ENCODE results near the gene MAP3K6.
"Not testable (repeated sequence)": the region's sequence is repeated elsewhere in the genome, so short reads cannot be mapped to it uniquely, and the experiment has no call there.

Gene MAP3K6

DNA sequence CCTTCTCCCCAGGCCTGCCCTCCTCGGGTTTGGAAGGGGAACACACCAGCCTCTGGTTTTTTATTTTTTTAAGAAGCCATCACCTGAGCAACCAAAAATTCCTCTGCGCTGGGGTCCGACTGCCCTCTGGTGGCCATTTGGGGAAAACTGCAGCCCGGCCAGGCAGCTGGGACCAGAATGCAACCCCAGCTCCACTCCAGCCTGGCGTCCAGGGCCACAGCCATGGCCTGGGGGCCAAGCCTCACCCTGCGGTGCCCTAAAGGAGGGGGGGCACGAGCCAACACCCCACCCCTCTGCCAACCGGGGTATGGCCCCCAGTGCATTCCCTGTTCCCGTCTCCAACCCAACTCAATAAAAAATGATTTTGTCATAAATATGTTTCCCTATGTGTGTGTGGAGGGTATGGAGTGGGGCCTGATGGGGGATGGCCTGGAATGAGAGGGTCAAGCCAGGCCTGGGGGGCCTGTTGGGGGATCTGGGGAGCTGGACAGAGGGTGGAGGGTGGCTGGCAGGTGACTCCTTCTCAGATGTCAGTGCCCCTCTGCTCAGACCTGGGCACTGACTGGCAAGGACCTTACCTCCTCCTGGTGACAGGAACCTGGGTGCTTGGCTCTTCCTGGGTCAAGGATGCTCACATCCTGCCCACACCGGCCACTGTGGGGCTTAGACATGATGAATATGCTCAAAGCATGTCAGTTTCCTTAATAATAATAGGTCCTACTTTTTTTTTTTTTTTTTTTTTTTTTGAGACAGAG, 28.9 kb upstream of the MAP3K6 start:
- DNase-seq (ENCODE audit: low read depth) = no peak

DNA sequence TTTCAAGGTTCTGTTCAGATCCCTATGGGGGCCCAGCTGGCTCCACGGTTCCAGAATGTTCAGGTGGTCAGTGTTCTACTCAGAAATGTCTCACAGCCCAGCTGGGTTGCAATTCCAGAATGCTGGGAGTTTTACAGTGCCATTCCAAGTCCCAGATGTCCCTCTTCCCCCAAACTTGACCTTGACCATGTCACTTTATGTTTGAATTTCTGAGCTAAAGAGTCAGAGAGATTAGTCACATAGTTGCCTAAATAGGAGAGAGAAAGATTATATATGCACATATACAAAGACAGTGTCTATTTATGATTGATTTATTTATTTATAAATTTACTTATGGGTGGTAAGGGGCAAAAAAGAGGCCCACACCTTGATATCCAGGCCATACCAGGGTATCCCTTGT, 28.2 kb upstream of the MAP3K6 start:
- no peak for DNase-seq (ENCODE audit: low read depth)

GRCh38 chr1:27394282-27394658, 27.5 kb upstream of the MAP3K6 start:
- DNase-seq (ENCODE audit: low read depth) = no peak

DNA sequence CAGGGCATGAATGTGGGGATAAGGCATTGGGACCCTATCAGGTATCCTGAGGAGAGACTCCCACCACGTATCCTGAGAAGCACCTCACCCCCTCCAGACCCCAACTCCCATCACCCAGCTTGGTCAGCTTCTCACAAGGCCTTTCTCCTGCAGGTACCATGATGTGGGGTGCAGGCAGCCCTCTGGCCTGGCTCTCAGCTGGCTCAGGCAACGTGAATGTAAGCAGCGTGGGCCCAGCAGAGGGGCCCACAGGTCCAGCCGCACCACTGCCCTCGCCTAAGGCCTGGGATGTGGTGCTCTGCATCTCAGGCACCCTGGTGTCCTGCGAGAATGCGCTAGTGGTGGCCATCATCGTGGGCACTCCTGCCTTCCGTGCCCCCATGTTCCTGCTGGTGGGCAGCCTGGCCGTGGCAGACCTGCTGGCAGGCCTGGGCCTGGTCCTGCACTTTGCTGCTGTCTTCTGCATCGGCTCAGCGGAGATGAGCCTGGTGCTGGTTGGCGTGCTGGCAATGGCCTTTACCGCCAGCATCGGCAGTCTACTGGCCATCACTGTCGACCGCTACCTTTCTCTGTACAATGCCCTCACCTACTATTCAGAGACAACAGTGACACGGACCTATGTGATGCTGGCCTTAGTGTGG, 27.0 kb upstream of the MAP3K6 start:
- no peak for DNase-seq (ENCODE audit: low read depth)

DNA sequence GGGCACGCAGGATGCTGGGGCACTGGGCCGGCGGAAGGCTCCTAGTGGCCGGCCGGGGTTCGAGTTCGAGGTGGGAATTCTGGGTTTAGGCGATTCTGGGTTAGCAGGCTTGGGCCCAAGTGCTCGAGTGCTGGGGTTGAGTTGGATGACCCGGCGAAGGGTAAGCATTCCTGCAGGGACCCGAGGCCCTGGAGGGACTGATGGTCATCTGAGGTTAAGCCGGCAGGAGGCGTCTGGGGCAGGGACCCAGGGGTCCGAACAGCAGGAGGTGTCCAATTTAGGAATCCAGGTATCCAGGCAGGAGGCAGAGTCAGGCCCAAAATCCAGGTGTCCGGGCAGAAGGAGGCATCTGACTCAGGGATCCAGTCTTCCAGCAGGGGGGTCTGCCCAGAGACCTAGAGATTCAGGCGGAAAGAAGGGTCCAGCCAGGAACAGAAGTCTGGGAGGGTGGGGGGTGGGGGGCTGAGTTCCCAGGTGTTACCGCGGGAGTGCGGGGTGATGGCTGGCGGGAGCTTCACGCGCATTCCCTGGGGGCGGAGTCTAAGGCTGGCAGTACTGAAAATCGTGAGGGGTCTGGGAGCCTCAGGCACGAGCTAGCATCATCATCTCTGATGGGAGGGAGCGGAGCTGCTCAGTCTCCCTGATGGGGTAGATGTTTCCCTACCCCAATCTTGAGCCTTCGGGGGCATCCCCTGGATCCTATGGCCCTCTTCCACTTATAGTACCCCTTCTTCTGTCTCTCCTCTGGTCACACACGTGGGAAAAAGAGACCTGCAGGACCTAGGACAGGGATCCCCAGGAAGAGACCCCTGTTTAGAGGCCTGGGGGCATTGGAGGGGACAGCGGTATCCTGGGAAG, 26.2 kb upstream of the MAP3K6 start:
- no peak for DNase-seq (ENCODE audit: low read depth)

DNA sequence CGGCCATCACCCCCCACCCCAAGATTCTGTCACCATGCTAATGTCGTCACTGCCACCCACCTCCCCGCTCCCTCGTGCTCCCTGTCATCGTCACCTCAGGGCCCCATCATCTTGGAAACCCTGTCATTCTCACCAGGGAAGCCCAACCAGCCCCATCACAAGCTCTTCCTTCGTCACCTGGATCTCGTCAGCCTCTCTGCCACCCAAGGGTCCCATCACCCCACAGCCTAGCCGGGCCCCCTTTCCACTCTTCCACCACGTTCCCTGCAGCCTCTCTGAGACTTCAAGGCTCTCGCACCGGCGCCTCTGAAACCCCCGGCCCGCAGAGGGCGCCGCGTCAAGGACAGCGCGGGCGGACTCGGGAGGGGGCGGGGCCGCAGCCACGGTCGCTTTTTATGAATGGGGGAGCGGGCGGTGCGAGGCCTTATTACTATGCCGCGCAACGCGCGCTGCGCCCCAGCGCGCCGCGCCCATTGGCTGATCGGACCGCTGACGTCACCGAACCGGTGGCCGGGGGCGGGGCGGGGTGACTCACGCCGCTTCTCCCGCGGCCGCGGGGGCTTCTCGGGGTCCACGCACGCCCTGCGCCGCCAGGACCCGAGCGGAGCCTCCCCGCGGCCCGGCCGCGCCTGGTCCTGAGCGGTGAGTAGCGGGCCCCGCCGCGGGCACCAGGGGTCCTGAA, 25.5 kb upstream of the MAP3K6 start, which contains the start of gene GPR3:
Gene GPR3, plus strand, starts transcription at position 527 of the 682 bp plus-strand sequence. CDS start 1,177 bp downstream, outside the sequence.
- peak; percentile 80 for DNase-seq (ENCODE audit: low read depth)

DNA sequence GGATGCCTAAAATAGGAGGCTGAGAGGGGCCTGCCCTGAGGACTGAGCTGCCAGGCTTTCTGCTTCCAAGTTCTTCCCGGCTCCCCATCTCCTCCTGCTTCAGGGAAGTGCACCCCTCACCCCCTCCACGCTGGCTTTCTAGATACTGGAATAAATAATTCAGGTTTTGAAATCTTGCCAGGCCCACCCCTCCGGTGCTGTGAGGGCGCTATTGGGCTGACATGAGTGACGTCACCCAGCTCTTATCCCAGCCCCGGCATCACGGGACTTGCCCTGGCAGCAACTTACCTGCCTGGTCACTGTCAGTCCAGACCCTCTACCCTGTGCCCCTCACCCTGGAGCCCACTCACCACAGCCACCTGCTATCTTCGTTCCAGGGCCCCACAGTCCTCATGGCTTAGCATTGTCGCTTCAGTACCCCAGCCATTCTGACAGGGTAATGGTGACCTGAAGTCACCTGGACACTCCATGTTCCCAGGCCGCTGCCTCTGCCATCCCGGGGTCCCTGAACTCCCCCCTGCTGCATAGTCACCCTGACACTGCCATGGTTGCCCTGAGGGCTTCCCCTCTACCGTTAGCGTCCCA, 24.8 kb upstream of the MAP3K6 start:
- no peak for DNase-seq (ENCODE audit: low read depth)

- DNase-seq (ENCODE audit: low read depth) = no peak
Observed at GRCh38 chr1:27388337-27389005, 21.7 kb upstream of the MAP3K6 start.

DNA sequence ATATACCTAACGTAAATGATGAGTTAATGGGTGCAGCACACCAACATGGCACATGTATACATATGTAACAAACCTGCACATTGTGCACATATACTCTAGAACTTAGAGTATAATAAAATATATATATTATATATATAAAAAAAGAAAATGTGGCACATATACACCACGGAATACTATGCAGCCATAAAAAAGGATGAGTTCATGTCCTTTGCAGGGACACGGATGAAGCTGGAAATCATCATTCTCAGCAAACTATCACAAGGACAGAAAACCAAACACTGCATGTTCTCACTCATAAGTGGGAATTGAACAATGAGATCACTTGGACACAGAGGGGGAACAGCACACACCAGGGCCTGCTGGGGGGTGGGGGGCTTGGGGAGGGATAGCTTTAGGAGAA, 18.0 kb upstream of the MAP3K6 start:
- not testable (repeated sequence) for DNase-seq (ENCODE audit: low read depth)

DNA sequence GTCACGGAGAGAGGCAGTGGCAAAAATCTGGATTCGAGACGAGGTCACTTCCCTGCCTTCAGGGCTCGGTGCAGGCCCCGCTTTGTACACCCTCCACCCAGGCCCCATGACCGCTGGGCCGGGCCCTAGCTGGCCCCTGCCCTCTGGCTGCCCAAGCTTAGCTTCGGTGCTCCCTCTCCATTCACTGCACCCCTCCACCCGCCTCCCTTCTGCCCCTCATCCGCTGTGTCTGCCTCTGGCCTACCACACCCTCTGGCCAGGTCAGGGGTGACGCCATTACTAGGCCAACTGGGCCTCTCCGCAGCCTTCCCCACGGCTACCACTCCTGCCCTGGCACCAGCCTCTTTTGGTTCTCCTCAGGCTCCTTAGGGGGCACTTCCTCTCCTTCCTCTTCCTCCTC, 16.9 kb upstream of the MAP3K6 start:
- DNase-seq (ENCODE audit: low read depth) = no peak

DNA sequence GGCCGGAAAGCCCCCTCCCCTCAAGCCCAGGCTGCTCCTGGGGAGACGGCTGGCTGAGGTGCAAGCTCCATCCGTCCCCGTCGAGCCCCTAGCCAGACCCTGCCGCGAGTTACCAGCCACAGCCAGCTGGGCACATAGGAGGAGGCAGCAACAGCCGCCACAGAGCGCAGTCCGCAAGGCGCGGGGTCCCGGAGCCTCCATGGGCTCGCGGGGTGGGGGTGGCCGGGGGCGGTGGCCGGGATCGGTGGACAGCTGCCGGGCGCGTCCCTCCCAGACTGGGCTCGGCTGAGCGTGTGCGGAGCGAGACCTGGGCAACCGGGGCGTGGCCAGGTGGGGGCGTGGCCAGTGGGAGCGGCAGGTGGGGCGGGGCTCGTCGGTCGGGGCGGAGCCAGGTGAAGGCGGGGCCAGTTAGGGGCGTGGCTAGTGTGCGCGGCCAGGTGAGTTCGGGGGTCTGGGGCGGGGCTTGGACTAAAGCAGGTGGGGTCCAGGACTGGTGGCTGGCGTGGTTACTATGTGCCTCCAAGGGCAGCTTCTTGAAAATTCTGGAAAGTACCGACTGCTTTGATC, 16.4 kb upstream of the MAP3K6 start, which contains the start of gene CD164L2:
Gene CD164L2, minus strand, starts transcription at position 295 of the 567 bp plus-strand sequence. Its CDS starts 94 bp downstream, at position 201.
- no peak for DNase-seq (ENCODE audit: low read depth)

- no peak for DNase-seq (ENCODE audit: low read depth)
Observed at GRCh38 chr1:27381969-27382762, 15.4 kb upstream of the MAP3K6 start.

GRCh38 chr1:27380766-27381733, 14.3 kb upstream of the MAP3K6 start:
- DNase-seq (ENCODE audit: low read depth) = no peak

DNA sequence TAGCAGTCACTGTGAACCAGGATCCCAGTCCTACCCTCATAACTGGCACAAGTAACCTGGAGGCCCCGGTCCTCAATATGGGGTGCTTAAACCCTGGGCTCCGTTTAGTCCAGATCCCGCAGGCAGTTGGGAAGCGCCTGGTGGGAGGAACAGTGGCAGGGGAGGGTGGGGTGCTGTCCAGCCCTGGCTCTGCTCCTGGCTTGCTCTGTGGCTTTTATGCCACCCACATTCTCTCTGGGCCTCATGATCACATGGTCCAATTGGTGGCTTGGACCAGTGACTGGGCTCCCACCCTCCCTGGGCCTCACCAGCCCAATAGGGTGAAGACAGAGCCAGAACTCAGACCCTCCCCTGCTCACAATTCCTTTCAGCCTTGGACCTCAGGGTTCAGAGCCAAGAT, 13.5 kb upstream of the MAP3K6 start:
- DNase-seq (ENCODE audit: low read depth) = no peak

DNA sequence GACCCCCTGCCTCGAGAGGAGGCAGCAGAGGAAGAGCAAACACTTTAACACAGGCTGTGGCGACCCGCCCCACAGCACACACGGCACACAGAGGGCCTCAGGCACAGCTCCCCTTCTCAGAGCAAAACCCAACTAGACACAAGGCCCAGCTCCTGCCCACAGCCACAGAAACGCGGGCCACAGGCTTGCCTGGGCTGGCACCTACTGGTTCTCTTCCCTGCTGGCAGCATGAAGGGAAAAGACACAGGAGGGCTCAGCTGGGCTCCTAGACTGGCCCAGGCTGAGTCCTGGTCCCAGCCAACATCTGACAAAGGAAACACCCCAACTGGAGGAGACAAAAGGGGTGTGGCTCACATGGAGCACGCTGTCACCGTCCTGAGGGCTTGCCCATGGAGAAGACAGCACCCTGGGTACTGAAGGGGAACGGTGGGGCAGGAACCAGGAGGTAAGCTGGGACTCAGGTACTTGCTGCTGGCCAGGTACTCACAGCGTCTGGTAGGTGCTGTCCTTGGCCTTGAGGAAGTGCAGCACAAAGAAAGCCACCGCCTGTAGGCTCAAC, 12.9 kb upstream of the MAP3K6 start:
- no peak for DNase-seq (ENCODE audit: low read depth)

- DNase-seq (ENCODE audit: low read depth) = no peak
Observed at GRCh38 chr1:27377760-27378495, 11.2 kb upstream of the MAP3K6 start.

DNA sequence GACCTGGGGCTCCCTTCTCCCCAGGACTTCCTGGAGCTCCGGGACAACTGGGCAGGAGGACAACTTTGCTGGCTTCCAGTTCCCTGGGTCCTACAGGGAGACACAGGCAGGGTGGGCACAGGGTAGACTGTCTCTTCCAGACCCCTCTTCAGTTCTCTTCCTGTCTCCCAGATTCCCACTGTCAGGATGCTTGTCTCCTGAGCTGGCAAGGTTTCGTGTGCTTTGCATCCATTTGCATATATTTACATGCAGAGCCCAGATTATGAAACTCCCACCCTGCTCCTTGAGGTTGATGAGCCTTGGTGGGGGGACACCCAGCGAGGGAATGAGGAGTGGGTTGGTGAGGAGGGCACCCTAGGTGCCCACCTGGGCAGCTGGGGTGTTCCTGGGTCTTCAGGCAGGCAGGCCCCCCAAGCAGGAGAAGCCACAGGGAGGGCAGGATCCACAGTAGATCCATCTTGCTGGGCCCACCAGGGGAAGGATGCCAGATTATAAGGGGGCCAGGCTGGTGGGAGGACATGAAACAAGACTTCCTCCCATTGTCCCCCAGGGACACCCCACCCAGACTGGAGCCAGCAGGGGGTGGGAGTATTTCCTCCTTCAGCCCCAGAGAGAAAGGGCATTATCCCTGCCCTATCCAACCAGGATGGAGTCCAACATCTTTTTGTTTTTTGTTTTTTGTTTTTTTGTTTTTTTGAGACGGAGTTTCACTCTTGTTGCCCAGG, 7.8 kb upstream of the MAP3K6 start, which contains the start of gene FCN3:
Gene FCN3, minus strand, starts transcription at position 463 of the 725 bp plus-strand sequence. Its CDS starts 6 bp downstream, at position 457.
- no peak for DNase-seq (ENCODE audit: low read depth)

Measured in HS-27A (cell line).